Stimulated activated CD8-positive, alpha-beta memory T cell treated with anti-CD3 and anti-CD28 coated beads, Interleukin-12 subunit alpha, Interleukin-12 subunit beta, amount 100 ng/mL, for 24 hours (primary cell): ENCODE data around the gene GNAO1.

ENCODE experiments used
- DNase-seq: peaks from one replicate; pipeline ENCODE4 v3.0.0-alpha.2; 2020; ENCODE audit errors: extremely low read depth

The GNAO1 gene

DNA sequence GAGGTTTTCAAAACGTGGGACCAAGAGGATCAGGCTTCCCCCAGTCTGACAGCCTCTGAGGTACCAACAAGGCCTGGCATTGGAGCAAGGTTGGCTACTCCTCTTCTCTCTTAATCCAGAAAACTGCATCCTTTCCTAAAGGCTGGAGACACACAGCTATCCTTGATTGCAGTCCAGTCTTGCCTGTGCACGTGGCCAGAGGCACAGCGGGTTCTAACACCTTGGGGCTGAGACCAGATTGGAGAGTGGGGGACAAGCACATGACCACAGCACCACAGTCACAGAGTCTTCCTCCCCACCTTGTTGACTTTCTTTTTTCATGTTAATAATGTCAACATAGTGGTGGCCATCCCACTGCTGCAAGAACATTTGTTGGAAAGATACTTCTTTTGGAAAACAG, 46.9 kb downstream of the GNAO1 start:
- no peak for DNase-seq

DNA sequence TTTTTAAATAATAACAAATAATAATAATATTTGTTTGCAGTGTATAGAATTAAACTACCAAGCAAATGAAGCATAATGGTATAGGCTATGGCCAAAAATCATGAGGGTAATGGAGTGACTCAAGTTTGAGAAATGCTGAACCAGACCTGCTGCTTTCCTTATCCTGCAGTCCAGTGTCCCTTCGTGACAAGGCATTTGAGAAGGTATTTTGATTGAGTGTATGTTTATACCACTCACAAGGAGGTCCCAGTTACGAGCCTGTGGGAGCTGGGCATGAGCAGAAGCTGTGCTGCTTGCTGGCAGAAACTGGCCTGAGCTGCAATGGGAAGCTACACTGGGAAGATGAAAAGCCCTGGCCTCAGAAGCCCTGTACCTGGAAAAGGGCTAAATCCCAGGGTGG, 50.3 kb downstream of the GNAO1 start:
- DNase-seq, result no peak

DNA sequence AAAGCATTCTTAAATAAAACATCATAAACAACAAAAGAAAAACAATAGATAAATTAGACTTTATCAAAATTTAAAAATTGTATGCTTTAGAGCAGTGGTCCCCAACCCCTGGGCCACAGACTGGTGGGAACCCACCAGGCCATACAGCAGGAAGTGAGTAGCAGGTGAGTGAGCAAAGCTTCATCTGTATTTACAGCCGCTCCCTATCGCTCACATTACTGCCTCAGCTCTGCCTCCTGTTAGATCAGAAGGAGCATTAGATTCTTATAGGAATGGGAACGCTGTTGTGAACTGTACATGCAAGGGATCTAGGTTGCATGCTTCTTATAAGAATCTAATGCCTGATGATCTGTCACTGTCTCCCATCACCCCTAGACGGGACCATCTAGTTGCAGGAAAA, 51.5 kb downstream of the GNAO1 start:
- DNase-seq, result no peak

DNA sequence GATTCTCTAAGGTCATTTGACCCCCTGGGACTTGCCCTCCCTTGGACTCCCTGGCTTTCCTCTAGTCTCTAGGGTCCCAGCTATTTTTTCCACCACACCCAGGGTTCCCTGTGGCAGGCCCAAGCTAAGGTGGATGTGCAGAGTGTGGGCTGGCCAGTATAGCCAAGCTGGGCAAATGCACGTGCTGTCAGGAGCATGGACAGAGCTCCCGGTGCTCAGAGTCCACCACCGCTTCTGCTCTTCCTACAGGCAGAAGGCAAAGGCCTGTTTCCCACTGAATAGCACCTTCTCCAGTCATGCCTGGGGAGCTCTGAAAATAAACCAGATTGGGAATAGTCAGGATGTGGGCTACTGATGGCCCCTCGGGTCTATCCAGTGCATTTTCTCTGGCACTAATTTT, 53.3 kb downstream of the GNAO1 start:
- DNase-seq, result no peak

DNA sequence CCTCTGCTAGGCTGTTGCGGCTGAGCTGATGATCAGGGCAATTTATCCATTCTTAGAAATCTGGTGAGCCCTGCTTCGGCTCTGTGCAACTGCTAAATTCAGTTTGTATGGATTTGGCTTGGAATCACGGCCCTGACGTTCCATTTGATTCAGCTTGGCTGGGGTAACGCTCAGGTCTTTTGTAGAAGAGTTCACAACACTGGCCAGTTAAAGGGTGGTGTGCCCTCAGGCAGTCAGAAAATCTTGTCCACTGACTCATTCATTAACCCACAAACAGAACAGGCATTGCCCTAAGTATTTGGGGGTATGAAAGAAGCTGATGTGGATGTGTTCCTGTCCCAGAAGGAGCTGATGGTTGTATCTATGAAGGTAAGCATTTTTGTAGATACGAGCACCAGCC, 53.9 kb downstream of the GNAO1 start:
- DNase-seq, result no peak

DNA sequence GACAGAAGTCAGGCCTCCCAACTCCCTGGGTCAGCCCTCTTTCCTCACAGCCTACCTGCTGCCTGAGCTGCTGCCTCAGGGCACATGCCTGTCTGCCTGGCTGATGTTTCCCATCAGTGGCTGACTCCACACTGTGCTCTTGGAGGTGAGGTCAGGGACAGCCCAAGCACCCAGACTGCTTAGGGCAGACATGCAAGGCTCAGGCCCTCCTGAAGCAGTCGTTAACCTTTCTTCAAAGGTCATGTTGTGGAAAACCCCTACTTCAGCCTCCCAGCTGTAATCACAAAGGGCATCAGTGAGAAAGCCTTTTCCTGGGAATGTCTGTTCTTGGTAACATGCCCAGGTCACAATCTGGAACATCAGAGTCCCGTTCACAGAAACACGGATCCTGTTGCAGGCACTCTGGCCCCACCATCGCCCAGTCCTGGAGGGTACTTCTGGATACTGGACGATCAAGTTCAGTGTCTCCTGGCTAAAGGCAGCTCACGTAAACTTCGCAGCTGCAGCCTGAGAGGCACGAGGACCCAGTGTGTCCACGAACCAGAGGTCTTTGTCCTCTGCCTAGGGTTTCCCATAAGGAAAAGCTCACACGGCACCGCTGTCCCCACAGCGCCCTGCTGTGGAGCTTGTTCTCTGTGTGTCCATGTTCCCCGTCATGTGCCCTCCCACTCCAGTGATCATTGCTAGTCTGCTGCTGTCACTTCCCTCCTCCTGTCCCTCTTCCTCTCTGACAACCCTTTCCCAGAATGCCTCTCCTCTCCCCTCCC, 54.9 kb downstream of the GNAO1 start:
- no peak for DNase-seq

DNA sequence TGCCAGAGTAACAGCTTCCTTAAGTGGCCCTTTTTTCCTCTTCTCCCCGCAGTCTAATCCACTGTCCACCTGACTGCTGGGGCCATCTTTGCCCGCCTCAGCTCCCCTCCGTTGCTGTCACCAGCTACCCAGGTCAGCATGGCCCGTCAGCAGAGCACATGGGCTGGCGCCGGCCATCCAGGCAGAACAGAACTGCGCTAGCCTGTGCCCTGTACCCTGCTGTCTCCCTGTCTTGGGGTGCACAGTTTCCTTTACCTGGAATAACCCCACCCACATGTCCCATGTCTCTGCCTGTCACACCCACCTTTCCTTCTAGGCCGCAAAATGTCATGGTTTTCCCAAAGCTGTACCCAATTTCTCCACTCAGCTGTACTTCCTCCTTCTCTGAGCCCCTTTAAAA, 55.7 kb downstream of the GNAO1 start:
- no peak for DNase-seq

DNA sequence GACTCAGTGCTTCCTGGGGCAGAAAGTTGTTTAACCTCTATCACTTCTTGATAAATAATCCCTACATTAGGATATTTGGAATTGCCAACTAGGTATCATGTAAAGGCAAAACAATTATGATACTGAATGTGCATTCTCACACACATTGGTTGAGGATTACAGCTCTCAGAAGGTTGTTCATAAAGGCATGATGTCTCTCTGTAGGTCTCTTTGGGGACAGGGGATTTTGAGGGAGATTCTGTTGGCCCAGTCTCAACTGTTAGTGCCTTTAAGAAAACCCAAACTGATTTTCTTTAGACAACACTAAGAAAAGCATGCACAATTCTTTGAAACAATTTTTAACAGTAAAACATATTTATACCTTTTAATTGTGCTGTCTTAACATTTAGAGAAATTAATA, 56.5 kb downstream of the GNAO1 start:
- DNase-seq, result no peak

DNA sequence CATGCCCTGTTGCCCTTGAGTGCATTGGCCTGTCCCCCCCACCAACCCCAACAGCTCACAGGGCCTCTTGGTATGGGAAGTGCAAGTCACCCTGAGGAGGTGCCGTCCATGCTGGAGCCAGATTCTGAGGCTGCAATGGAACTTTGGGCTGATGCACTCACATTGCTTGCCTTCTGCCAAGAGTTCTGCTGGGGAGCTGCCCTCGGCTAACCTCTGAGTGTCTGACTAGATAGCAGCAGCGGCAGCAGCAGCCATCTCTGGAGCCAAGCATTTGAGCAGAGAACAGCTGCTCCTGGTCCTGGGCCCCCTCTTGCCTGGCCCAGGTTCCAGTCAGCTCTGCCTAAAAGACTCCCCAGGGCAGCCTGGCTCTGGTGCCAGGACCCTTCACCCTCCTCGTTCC, 61.5 kb downstream of the GNAO1 start:
- DNase-seq, result no peak

DNA sequence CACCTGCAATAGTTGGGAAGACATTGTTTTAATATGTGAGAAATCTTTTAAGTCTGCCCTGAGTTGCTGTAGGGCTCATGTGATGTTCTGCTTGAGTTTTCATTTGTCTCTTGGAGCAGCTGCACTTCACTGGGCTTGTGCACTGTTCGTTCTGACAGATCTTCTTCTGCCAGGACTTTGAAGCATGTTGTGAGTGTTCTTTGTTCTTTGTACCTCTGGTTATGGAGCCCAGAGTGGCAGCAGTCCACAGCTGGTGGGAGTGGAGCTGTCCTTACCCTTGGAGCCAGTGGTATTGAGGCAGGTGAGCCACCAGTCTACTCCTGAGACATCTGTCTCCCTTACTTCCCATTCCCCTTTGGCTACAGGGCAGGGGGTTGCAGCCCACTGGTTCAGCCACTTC, 64.6 kb downstream of the GNAO1 start:
- no peak for DNase-seq

DNA sequence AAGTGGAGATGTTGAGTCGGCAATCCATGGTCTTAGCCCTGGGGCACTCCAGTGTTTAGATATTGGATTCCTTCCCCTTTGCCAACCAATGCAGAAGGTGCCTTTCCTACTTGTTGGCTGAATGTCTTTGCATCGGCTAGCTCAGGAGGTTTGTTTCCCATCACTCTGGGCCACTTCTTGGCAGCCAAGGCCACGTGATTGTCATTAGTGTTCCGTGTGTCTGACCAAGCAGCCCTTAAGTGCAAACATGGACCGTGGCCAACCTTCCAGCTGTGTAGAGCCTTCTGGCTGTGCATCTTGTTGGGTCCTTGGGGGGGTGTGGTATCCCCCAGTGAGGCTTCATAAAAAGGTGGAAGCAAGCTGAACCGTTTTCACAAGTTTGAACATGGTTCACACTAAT, 66.0 kb downstream of the GNAO1 start:
- DNase-seq, result no peak

DNA sequence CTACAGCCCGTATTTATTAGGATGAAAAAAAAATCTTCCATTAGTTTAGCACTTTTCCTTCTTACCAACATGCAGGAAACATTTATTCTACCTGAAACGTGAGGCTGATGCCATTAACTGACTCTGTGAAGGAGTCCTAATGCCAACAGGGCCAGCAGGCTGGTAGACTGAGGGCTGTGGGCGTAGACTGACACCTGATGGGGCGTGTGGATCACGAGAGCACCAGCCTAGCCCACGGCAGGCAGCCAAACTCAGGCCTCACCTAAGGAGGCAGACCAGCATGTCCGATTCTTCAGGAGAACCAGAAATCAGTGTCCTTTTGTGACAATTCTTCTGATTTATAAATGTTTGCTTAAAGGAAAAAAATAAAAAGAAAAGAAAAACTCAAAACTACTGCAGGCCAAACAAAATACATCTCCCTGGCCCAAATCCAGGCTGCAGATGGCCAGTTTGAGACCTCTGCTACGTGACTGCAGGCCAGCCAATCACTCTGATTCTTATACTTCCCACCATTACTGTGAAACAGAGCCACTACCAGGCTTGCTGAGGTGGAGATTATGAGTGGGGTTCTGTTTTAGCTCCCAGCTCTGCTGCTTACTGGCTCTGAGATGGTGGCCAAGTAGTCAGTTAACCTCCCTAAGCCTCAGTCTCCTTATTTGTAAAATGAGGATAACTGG, 66.5 kb downstream of the GNAO1 start:
- no peak for DNase-seq

DNA sequence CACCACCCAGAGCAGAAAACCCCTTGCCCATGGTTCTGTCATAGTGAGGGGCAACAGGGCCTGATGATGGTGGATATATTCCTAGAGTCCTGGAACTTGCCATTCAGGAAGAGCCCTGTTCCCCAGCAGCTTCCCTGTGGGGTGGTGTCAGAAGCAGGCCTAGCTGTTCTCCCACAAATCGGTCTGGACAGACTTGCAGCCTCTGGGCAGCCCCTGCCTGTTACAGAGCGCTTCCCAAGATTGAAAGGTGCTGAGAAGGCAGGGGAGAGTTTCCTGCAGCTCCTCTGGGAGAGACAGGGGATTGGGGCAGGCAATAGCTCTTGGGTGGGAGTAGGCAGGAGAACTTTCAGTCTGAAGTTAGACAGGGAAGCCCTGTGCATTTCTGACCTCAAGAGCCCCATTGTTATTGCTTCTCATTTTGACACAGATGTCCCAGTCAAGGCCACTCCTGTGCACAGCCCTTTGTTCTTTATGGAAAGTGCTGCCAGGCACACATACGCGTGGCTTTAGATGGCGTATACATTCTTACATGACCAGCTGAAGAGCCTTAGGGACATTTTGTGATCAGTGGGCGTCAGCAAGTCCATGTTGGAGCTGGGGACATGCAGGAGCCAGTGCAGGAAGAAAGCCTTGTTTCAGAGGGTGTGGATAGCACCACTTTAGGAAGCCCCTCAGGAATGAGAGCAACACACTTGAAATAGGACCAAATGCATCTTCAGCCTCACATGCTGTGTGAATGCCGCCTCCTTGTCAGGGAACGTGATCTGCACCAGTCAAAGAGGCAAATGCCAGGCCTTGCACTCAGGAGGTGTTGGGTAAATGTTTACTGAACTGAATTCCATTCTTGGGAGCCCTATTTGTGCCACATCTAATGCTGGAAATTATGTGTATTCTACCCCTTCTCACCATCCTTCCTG, 67.5 kb downstream of the GNAO1 start:
- DNase-seq, result no peak

DNA sequence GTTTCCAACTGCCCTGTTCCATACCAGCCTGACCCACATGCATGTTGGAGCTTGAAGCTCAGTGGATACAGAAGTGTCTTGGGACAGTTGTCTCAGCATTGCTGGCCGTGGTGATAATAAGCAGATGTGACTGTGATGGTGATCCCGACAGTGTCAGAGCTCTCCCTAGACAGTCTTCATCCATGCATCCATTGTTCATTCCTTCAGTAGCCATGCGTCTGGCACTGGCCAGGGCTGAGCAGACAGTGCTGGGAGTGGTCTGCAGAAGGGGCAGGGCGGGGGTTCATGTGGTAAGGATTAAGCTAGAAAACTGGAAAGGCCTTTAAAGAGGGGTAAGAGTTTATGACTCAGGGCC, 68.1 kb downstream of the GNAO1 start:
- no peak for DNase-seq

DNA sequence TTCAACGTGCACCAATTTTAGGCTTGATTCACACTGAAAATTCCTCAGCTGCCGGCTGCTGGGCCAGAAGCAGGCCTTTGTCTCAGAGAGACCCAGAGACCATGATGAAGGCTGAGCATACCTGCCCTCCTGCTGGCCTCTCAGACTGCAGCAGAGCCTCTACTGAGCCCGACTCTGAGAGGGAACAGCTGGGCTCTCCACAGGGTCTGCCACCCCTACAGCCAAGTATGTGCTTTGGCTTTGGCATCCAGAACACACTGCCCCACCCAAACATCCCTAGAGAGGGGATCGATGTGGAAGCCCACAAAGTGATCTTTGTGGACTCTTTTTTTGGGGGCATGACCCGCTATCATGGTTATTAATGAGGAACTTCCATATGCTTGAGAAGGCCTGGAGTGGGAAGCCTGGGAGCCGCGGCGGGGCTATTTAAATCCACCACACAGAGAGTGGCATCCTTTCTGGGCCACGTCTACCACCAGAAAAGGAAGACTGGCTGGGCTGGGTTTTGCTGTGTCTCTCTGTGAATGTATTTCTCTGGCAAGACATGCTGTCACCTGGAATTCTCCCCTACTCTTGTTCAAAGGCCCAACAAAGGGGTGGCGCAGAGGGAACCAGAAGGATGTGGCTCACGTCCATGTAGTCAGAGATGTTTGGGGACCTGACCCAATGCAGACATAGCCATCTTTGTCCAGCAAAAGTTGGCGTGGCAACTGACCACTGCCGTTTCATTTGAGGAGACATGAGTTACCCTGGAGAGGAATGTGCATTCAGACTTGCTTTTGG, 69.3 kb downstream of the GNAO1 start:
- no peak for DNase-seq

DNA sequence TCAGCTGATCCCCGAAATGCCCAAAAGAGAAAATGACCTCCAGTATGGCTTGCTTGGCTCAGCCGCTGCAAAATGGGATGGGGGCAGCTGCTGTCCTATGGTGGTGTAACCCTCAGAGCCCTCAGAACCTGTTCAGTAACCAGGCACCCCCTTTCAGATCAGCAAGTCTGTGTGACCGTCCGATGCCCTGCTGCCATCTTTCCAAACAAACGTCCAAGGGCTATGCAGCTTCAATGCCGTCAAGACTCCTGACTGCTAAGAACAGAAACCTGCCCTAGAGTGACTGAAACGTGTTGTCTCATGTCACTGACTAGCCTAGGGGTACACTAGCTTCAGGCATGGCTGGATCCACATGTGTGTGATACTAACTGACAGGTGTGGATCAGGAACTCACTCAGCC, 70.4 kb downstream of the GNAO1 start:
- DNase-seq, result no peak

DNA sequence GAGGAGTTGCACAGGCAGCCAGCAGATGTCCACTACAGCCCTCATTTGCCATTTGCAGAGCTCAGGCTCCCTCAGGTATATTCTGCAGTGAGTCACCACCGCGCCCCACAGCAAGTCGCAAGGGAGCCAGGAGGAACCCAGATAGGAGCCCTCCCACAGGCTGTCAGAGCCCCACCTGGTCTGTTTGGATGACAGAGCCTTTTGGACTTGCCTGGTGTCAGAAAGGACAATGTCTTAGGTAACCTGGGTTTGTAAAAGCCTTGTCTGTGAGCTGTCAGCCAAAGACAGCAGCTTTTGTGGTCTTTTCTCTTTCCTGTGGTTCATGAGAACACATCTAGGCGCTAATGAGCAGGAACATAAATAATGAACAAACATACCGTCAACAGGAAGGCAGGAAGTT, 70.9 kb downstream of the GNAO1 start:
- no peak for DNase-seq

DNA sequence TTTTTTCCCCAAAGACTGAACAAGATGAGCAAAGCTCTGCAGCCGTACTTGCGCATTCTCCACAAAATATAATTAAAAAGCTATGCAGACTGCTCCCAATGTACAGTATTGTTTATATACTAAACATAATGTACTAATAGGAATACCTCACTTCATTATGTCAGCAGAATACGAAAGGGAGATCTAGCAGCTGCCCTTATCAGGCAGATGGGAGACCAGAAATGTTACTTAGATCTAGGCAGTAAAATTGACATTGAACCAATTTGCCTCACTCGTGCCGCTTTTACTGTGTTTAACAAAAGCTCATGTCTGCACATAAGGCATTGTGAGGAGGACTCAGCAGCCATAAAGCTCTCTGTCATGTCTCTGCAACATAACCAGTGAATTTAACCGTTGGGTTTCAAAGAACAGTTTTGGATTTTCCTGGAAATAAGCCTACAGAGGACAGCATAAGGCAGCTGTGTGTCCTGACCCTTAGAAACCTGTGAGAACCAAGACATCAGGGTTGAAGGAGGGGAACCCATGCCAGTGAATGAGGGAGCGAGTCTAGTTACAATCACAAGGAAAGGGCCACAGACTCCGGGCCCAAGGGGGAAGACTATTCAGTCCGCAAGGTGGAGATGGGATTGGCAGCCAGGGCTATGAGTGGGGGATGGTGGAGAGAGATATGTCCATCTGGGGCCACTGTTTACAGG, 71.4 kb downstream of the GNAO1 start:
- no peak for DNase-seq

DNA sequence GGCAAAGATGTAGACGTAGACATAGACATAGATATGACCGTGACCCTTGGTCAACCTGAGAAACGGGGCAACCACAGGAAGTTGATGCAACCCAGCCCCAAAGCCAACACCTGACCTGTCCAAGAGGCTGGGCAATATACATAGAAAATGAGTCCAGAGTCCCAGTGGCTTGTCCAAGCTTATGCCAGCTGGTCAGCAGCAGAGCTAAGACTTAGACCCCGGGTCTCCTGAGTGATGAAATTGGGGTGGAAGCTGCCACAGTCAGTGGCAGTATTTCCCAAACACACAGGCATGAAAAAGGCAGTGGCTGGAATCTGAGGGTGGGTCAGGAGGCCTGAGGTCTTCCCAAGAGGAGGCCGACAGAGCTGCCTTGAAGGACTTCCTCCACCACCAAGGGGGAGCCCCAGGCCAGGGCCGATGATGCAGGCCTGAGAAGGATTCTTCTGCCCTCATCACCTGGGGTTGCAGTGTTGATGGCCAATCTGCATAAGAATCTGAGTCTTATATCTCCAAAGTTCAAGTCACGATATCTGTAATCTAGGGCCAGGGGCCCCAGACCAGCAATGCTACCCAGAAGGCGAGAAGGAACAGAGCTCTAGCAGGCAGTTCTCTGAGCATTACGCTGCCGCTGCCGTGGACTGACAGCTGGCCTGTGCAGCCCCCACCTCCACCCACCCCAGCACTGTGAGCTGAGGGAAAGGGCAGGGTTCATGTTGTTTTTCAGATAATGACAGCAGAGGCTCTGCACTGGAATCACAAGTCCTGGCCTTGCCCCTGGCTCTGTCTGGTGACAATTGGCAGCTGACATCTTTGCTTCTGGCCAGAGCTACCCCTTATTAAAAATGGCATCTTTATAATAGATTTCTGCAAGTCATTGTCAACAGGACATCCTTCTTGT, 72.7 kb downstream of the GNAO1 start:
- DNase-seq, result no peak

DNA sequence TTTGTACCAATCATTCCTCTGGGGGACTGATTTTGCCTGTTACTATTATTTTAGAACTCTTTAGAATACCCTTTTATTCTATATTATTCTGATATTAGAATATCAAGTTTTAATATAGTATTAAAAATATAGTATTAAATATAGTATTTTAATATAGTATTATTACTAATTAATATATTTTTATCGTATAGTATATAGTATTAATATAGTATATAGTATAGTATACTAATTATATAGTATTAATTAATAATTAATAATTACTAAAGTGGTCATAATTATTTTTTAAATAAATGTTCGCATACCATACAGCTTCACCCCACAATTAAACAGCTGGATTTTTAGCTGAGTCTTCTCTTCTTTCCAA, 73.3 kb downstream of the GNAO1 start:
- no peak for DNase-seq
